ENCODE measurements around the gene EDIL3. TPM values are rescaled to one million over a fixed set of nuclear protein-coding genes. Genes with fewer than 3 reads are reported as not detected.
"Not testable (repeated sequence)": the region's sequence is repeated elsewhere in the genome, so short reads cannot be mapped to it uniquely, and the experiment has no call there.

EDIL3 gene
- polyA plus RNA-seq, 5 donors = 24.6 to 51.9 (median 44.2) TPM

DNA sequence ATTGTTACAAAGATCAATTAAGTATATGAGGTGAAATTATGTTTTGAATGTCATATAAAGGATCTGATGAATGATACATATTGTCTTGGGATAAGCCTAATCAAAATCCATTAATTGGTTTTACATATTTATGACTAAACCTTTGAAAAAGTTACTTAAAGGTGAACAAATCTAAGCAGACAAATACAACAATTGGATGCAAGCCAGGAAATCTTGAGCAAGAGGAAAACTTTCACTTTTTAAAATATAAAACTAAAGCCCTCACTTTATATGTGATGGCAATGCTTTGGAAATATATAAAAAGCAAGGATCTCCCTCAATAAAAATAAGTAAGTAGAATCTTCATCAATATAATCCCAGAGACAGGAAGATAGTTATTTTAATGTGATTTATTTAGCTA, 80.1 kb downstream of the EDIL3 start:
- DNase-seq = peak in 1 of 2 donors; percentile 8

DNA sequence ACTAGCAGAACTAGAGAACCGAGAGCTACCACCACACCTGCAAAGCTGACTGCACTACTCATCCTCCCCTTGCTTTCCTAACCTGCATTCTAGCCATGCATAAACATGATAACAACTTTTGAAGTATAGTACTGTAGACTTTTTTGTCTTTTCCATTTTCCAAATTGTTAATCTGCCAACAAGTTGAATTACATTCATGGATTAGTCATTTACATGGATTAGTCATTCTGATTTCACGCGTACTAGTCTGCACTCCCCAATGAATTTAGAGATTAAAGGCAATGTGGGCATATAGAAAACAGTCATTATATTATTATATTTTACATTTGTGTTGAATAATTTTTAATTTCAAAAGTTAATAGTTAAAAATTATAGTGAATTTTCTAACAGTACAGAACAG, 81.4 kb downstream of the EDIL3 start:
- no peak for DNase-seq

DNA sequence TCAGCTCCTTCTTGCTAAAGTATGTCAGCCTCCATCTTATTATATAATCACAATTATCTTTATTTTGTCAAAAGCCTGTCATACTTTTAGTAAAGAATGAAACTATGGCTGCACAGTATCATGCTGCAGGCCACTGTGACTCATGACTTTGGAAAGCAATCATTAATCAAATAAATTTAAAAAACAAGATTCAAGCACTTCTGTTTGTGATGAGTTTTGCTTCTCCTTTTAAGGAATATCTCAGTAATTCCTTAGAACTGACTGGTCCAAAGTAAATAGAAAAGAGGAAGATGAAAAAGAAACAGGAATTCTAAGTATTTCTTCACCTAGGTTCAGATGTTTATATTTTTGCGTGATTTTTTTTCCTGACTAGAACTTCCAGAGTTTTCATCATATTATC, 83.1 kb downstream of the EDIL3 start:
- DNase-seq = no peak

DNA sequence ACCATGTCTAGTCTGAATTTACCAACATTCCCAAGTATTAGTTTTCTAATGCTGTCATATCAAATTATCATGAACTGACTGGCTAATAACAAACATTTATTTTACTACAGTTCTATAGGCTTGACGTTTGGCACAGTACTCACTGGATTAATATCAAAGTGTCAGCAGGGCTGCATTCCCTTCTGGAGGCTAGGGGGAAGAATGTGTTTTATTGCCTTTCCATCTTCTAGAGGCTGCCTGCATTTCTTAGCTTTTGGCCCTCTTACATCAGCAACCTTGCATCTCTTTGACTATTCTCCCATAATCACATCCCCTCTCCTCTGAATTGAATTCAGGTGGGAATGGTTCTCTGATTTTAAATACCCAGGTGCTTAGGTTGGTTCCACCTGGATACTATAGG, 84.7 kb downstream of the EDIL3 start:
- no peak for DNase-seq

DNA sequence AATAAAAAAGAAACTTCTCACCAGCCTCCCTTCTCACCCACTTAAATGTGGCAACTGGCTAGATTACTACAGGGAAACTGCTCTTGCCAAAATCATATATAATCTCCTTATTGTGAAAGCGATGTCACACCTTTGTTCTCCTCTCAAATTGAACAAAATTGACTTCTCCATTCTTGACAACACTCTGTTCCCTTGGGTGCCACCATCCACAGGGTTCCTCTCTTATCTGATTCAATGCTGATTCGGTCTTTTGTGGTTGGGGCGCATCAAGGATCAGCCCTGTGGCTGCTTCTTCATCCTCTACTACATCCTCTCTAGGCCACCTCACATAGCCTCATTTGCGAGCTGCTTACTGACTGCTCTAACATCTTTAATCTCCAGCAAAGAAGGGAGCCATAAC, 86.1 kb downstream of the EDIL3 start:
- DNase-seq = no peak

DNA sequence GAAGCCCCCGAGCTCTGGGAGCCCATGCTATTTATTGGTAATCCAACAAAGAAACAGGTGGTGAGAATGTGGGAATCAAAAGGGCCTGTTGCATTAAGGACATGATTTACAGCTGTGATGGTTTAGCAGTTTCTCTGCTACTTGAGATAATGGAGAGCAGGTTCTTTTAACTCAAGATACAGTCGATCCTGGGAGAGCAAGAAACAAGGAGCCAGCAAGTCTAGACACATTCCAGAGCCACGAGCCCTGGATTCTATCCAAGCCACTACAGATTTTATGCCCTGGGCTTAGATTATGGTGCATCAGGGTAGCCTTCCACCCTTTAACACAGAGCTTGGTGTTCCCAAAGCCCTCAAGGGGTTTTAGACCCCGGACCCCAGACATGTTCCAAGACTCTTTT, 87.0 kb downstream of the EDIL3 start:
- not testable (repeated sequence) for DNase-seq

DNA sequence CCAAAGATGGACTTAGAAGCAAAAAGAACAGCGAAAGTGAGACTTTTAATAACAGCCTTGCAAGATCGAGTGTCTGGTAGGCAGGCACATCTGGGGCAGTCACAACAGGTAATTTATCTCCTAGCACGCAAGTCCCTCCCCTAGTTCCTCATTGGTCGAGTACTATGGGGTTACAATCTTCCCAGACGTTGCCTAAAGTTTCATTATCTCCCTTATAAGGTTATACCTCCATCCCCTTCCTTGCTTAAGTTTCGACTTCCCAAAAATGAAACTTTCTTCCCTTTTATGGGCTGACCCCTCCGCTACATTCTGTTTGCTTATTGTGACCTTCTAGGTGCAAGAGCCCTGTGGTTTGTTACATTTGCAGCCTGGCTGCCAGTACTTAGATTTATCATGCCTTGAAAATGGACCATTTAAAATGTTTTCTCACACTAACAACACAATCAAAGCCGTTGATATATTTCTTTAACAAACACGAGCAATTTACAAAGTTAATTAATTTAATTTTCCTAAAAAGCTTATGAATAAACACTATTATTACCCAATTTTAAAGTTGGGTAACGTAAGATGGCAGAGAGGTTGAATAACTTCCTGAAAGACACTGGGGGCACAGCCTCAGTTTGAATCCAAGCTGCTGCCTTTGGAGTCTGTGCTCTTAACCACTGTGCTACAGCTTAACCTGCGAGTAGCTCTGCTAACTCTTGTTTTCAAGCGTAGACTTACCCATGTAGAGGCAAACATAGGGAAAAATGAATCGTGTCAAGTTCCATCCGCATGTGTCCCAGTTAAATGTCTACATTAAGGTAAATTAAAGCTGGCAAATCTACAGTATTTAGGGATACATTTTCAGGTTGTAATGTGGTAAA, 91.7 kb downstream of the EDIL3 start:
- DNase-seq = no peak

DNA sequence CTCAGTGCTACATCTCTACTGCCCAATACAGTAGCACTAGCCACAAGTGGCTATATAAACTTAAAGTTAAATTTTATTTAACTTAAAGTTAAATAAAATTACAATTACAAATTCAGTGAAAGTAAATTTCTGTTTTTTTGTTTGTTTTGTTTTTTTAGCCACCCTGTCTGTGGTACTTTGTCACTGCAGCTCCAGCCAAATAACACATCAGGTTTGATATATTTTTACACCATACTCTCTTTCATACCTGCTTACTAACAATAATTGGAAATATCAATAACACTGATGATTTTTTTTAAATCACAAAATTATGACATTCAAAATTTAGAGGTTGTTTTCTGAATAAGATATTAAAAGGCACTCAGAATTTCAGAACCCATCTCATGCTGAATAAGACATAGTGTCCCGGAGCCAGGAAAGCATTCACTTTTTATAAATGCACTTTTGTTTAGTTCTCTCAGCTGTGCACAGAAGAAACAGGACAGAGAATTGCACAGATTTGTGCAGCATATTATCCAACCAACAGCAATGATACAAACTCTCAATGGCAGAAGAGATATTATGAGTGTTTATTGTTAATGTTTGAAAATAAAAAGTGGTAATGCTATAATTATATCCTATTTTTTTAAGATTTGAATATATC, 92.6 kb downstream of the EDIL3 start:
- no peak for DNase-seq

DNA sequence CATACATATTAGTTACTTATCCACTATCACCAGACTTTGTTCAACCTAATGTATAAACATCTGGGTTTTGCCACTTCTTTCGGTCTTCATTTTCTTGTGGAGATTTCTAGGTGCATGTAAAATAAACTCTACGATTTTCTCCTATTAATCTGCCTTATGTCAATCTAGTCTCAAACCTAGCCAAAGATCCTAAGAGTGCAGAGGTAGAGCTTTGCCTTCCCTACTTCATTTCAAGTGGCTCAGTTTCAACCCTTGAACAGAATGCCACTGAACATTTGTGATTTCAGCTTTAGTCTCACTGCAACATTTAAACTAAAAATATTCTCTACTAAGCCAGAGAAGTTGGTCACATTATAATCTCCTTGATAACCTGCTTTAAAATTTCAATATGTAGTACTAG, 94.0 kb downstream of the EDIL3 start:
- DNase-seq = no peak

DNA sequence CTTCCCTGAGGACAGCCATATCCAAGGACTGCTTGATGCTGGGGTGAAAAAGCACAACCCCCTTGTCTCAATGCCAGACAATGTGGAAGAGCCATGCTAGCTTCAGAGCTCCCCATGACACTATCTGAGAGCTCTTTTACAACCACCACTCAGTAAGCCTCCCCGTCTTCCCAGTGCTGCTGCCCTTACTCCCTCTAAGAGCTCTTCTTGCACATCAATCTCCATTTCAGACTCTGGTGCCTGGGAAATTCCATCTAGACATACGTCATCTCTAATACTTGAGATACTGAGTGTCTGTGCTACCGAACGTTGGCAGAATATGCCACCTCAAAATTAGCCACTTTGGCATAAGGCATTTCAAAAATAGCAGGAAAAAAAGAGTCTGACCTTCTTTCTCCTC, 94.5 kb downstream of the EDIL3 start:
- DNase-seq = no peak

DNA sequence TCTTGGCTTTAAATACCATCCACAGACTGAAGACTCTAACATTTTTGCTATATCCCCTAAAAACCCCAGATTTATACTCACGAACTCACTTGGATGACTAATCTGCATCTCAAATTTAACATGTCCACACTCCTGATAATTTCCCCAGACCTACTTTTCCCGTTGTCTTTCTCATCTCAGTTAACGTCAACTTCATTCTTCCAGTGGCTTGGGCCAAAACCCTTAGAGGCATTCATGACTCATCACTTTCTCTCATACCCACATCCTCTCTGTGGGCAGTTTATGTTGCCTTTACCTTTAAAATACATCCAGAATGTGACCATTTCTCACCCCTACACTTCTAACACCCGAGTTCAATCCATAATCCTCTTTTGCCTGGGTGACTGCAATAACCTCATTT, 96.7 kb downstream of the EDIL3 start:
- DNase-seq = no peak

DNA sequence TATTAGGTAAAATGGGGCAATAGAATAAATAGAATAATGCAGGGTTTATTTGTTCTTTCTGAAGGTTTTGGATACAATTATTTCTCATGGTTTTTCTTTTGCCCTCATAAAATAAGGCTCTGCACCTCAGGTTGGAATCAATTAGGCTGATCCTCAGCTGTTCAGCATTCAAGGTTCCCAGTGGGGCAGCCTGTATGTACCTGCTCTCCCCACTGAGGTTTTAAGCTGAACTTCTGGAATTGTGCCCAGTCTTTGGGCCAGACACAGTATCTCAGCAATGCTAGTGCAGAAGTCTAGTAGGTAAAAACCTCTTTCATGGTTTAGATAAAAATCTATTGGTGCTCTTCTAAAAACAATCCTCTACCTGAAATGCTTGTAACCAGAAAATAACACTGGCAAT, 98.0 kb downstream of the EDIL3 start:
- DNase-seq = no peak

DNA sequence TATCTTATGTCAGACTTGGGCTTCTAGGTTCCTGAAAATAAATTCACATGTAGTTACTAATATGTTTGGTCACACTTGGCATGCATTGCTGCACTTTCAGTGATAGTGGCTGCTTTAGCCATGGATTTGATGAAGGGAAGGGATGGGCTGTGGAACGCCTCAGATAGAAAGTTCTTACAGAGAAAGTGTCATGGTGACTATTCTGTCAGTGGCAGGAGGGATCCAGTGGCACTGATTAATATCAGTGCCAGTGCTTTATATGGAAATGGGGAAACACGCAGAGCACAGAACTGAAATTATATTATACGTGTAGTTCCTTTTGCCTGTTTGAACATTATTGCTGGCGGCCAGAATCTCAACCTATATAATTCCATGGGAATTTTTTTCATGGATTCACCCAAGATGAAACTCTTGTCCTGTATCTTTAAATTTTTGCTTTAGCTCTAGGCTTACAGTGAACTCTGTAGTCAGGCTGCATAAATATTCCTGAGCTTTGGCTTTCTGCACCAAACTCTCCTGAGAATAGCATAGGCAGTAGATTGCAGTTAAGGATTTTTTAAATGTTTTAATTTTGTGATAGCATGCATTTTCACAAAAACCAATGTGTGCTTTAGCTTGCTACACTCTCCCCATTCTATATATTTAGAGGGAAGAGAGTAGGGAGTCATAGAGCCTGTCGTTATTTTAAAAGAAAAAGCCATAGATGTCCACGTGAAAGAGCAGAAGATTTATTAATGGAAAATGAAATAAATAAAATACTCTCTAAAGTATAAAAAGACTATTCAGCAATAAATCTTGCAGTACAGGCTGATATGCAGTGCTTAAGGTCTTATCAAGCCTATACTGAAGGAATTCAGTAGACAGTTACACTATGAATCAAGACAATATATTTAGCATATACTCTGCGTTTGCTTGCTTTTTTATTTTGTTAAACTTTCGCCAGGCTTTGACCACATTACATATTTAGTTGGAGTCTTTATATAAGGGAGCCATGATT, 98.7 kb downstream of the EDIL3 start:
- no peak for DNase-seq

DNA sequence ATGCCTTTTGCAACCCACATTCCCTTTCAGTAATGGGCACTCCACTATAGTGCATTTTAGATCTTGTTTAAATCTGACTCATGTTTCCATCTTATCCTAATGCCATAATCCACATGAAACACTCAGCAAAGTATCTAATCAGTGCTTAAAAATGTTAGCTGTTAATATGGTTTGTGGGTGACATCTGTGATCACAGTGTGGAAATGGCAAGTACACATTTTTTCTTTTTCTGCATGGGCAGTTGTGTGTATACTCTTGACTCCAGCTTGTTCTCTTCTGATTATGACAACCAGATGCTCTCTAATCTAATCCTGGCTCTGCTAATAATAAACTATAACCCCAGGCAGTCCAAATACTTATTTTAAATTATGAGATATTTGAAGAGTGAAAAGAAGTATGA, 103.3 kb downstream of the EDIL3 start:
- DNase-seq = no peak

DNA sequence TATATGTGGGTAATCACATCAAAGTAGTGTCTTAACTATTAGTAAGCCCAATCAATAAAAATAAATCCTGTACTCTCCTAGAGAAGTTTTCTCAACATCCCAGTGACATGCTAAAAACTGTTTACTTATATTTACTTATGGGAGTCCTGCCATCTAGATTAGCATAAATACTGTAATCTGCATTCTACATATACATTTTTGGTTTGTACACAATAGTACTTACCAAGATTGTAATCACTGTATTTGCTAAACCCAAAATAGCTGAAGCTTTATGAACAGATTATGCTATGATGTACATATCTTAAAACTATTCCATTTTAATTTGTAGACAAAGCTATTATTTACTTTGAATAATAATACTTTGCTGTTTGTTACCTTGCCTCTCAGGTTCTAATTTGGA, 105.4 kb downstream of the EDIL3 start:
- no peak for DNase-seq

DNA sequence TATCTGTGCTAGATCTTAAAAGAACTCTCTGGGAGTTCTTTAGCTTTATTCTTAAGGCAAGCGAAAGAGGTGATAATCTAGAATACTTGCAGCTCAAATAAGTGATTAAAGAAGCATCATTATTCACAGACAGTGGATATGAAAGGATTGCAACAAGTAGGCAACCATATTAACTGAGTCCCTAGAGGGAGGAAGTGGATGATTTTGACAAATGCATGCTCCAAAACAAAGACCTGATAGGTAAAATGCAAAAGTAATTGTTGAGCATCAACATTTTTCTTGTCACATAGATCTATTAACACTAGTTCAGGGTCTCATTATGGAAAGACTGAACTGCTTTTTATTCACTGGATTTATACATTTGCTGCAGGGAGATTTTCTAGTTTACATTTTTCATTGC, 109.1 kb downstream of the EDIL3 start:
- no peak for DNase-seq

DNA sequence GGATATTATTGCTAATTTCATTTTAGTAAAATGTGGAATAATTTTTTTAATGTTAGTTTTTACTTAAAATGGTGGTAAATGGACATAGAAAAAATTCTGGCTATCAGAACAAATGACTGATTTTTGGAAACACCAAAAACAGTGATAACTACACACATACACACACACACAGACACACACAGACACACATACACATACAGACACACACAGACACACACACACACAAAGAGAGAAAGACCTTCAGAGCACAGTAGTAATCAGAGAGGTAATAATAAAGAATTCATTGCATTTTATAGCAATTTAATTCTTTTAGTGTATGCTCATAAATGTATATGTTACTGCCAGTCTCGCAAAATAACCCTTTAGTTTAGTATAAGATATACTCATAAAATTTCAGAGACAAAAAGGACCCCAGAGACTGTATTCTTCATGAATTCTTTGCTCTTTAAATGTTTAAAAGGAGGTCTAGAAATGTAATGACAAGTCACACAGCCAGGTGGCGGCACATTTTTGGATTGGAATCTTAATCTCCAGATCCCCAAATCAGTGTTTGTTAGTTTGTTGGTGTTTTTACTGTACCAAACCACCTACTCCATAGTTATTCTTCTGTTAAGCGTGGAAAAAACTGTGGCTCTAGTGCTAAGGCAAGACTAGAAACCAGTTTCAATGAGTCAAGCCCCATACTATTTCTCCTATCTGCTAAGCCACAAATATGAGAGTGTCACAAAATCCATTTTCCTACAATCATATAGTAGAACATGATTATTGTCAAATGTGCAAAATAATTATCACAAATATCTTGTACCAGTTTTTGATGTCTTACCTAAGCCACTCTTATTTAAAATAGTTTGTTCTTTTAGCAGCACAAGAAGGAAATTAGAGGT, 109.9 kb downstream of the EDIL3 start:
- peak in 1 of 2 donors; percentile 12 for DNase-seq

DNA sequence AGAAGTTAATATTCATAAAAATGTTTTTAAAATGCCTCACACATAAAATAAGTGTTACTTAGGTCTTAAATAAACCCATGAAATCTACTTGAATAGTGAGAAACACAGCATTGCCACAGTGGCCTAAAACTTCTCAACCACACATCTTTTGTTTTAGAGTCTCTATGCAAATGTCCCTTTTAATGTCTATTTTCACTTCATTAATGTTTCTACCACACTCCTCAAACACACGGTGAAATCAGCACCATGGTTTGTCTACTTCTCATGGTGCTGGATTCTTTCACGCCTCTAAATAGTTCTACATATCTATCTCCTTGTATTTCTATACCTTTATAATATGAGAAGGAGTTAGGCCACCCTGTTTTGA, 111.2 kb downstream of the EDIL3 start:
- no peak for DNase-seq

DNA sequence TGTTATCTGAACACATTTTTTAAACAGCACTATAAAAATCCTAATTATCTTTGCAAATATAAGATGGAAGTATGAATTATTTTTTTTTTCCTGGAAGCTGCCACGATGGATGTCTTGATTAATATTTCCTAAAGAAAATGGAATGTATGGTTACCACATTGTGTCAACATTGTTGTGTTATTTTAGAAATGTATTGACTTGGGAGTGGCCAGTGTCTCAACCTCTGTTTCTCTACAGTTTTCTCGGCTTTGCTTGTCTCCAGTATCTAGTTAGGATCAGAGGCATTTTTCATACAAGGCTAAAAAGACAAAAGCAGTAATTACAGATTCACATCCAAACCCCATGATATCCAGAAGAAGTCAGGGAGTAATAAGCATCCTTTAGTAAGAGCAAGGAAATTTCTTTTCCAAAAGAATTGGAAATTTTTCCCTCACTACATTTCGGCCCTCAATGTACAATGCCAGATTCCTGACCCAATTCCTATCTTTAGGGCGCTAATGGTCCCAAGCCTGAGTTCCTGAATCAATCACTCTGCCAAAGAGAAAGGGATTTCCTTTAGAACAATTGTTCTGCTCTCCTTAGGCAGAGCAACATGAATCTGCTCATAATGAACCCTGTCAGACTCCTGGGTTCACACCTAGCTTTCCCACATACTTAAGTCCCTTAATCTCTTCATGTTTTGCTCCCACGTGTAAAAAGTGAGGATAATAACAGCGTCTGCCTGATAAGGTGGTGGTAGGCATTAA, 111.7 kb downstream of the EDIL3 start:
- DNase-seq = no peak

DNA sequence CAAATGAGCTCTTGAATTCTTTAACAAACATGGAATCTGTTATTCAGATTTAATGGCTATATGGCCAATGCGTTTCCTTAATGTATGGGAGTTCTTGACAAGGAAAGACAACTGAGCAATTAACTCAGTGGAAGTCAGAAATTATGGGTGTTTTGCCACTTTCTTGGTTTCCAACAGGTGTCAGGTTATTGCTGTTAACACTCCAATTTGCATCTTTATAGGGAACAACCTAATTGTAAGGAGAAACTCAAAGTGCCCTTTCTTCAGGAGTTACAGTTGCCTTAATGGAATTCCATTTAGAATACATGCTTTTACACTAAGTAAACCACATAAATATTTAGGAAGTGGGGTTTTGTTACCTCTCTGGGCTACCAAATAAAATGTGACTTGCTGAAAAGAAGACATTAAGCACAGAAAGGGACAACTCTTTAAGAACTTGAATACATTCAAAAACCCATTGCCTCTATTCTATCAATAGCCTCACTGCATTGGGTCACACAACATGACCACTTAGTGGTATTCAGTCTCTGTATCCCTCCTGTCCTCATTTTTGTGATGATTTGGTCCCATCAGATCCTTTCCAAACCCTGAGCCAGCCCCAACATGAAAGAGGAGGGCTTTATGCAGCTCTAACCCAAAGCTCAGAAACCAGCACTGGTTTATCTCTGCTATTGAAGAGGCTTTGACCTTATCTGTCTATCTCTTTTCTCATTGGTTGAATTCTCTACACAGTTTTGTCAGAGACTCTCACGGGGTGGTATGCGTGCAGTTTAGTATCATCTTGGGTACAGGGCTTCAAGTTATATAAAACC, 118.7 kb downstream of the EDIL3 start:
- DNase-seq = no peak
